ENCODE measurements around the gene THAP6. TPM values are rescaled to one million over a fixed set of nuclear protein-coding genes. Genes with fewer than 3 reads are reported as not detected.
"Not testable (repeated sequence)": the region's sequence is repeated elsewhere in the genome, so short reads cannot be mapped to it uniquely, and the experiment has no call there.

Gene THAP6
- total RNA-seq, 1 donor from 2014 or later = 31.0 TPM

DNA sequence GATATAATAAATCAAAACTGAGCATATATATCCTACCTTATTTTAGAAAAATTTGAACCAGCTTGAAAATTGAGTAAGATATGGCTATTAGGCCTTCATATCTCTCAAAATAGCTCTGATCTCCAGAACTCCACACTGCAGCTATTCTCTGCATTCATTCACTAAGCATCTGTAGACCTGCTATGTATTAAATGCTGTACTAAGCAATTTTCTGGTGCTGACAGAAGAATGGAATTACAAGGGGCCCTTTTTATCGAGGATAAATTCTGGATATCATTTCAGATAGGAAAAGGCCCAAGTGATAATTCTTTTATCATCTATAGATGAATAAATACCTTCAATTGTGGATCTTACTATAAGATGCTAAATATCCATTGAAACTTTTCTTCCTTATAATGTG, 1.9 kb downstream of the THAP6 start:
- H3K9me3 Mint-ChIP-seq (ENCODE audit: unreplicated experiment) = peaks cover 2% of the 10 kb centered on the region
- no peak overlapping the region for H3K4me3 Mint-ChIP-seq (ENCODE audit: unreplicated experiment)
- peaks cover 4% of the 10 kb centered on the region for H3K4me1 Mint-ChIP-seq (ENCODE audit: low read depth, unreplicated experiment)
- no peak for DNase-seq
- H3K27me3 Mint-ChIP-seq (ENCODE audit: unreplicated experiment) = peaks cover 2% of the 10 kb centered on the region
- TF ChIP-seq, protein P1, sequence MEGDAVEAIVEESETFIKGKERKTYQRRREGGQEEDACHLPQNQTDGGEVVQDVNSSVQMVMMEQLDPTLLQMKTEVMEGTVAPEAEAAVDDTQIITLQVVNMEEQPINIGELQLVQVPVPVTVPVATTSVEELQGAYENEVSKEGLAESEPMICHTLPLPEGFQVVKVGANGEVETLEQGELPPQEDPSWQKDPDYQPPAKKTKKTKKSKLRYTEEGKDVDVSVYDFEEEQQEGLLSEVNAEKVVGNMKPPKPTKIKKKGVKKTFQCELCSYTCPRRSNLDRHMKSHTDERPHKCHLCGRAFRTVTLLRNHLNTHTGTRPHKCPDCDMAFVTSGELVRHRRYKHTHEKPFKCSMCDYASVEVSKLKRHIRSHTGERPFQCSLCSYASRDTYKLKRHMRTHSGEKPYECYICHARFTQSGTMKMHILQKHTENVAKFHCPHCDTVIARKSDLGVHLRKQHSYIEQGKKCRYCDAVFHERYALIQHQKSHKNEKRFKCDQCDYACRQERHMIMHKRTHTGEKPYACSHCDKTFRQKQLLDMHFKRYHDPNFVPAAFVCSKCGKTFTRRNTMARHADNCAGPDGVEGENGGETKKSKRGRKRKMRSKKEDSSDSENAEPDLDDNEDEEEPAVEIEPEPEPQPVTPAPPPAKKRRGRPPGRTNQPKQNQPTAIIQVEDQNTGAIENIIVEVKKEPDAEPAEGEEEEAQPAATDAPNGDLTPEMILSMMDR (IDR thresholded peaks at IDR 0.05; ENCODE audit: partially characterized antibody, unreplicated experiment) = no peak
- no peak overlapping the region for H3K27ac Mint-ChIP-seq (ENCODE audit: unreplicated experiment)
- no peaks in the 10 kb centered on the region for H3K36me3 Mint-ChIP-seq (ENCODE audit: unreplicated experiment)

DNA sequence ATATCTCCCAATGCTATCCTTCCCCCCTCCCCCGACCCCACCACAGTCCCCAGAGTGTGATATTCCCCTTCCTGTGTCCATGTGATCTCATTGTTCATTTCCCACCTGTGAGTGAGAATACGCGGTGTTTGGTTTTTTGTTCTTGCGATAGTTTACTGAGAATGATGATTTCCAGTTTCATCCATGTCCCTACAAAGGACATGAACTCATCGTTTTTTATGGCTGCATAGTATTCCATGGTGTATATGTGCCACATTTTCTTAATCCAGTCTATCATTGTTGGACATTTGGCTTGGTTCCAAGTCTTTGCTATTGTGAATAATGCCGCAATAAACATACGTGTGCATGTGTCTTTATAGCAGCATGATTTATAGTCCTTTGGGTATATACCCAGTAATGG, 5.2 kb downstream of the THAP6 start:
- not testable (repeated sequence) for H3K9me3 Mint-ChIP-seq (ENCODE audit: unreplicated experiment); H3K4me1 Mint-ChIP-seq (ENCODE audit: low read depth, unreplicated experiment); H3K4me3 Mint-ChIP-seq (ENCODE audit: unreplicated experiment); DNase-seq; H3K36me3 Mint-ChIP-seq (ENCODE audit: unreplicated experiment); H3K27ac Mint-ChIP-seq (ENCODE audit: unreplicated experiment); H3K27me3 Mint-ChIP-seq (ENCODE audit: unreplicated experiment)

DNA sequence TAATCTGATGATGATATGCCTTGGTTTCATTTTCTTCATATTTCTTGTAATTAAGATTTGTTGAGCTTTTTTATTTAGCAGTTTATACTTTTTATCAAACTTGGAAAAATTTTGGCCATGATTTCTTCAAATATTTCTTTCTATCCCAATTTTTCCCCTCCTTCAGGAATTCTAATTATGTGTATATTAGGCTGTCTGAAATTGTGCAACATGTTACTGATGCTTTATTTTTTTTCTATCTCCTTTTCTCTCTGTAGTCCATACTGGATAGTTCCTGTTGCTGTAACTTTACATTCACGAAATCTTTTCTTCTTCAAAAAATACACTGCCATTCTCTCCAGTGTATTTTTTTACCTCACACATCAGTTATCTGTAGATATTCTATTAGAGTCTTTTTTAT, 10.8 kb downstream of the THAP6 start:
- H3K4me1 Mint-ChIP-seq (ENCODE audit: low read depth, unreplicated experiment) = peaks cover 6% of the 10 kb centered on the region
- peaks cover 2% of the 10 kb centered on the region for H3K36me3 Mint-ChIP-seq (ENCODE audit: unreplicated experiment)
- H3K27me3 Mint-ChIP-seq (ENCODE audit: unreplicated experiment) = no peaks in the 10 kb centered on the region
- no peaks in the 10 kb centered on the region for H3K9me3 Mint-ChIP-seq (ENCODE audit: unreplicated experiment)
- no peak for DNase-seq
- H3K27ac Mint-ChIP-seq (ENCODE audit: unreplicated experiment) = no peak overlapping the region
- H3K4me3 Mint-ChIP-seq (ENCODE audit: unreplicated experiment) = no peak overlapping the region
- TF ChIP-seq, protein P1 (IDR thresholded peaks at IDR 0.05; ENCODE audit: partially characterized antibody, unreplicated experiment) = no peak

DNA sequence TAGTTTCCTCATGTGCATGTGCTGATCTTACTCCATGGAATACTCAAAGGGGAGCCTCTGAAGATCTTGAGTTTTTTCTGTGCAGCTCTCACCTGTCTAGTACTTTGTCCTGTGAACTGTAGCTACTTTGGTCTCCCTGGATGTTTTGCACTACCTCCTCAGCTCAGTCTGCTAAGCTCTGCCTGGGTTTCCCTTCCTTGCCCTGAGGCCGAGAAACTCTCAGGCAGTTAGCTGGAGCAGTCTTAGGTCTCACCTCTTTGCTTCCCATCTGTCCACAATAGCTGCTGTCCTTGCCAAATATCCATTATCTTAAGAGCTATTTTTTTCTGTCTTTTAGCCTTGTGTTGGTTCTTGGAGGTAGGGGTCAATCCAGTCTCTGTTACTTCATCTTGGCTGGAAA, 11.6 kb downstream of the THAP6 start:
- H3K4me3 Mint-ChIP-seq (ENCODE audit: unreplicated experiment) = no peak overlapping the region
- no peaks in the 10 kb centered on the region for H3K27me3 Mint-ChIP-seq (ENCODE audit: unreplicated experiment)
- no peak overlapping the region for H3K27ac Mint-ChIP-seq (ENCODE audit: unreplicated experiment)
- TF ChIP-seq, protein P1 (IDR thresholded peaks at IDR 0.05; ENCODE audit: partially characterized antibody, unreplicated experiment) = no peak
- peaks cover 6% of the 10 kb centered on the region for H3K4me1 Mint-ChIP-seq (ENCODE audit: low read depth, unreplicated experiment)
- H3K36me3 Mint-ChIP-seq (ENCODE audit: unreplicated experiment) = peaks cover 9% of the 10 kb centered on the region
- DNase-seq = no peak
- H3K9me3 Mint-ChIP-seq (ENCODE audit: unreplicated experiment) = no peaks in the 10 kb centered on the region

DNA sequence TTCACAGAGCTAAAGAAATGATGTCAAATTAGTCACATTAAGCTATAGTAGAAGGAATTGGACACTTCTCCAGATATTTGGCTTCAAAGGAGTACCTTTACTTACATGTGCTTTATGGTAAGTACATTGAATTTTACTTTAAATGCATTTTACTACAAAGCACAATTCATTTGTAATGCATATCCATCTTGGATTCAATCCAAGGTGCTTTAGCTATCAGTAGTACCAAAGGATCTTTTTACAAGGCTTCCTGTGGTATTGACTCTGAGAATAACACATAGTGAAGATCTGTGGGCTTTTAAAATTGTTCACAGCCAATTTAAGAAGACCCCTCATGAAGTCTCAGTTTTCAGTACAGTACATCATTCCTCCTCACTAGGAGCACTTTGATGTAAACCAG, 13.2 kb downstream of the THAP6 start:
- H3K9me3 Mint-ChIP-seq (ENCODE audit: unreplicated experiment) = peaks cover 8% of the 10 kb centered on the region
- peaks cover 6% of the 10 kb centered on the region for H3K4me1 Mint-ChIP-seq (ENCODE audit: low read depth, unreplicated experiment)
- no peak overlapping the region for H3K27ac Mint-ChIP-seq (ENCODE audit: unreplicated experiment)
- H3K27me3 Mint-ChIP-seq (ENCODE audit: unreplicated experiment) = no peaks in the 10 kb centered on the region
- H3K4me3 Mint-ChIP-seq (ENCODE audit: unreplicated experiment) = no peak overlapping the region
- no peak for DNase-seq
- H3K36me3 Mint-ChIP-seq (ENCODE audit: unreplicated experiment) = peaks cover 23% of the 10 kb centered on the region
- TF ChIP-seq, protein P1 (IDR thresholded peaks at IDR 0.05; ENCODE audit: partially characterized antibody, unreplicated experiment) = no peak
